CD4-positive, alpha-beta T cell (primary cell): ENCODE results near the gene RSKR. TPM values are rescaled to one million over a fixed set of nuclear protein-coding genes. Genes with fewer than 3 reads are reported as not detected.
"Not testable (repeated sequence)": the region's sequence is repeated elsewhere in the genome, so short reads cannot be mapped to it uniquely, and the experiment has no call there.

ENCODE experiments used
- ATAC-seq: fragments of 200-7000 bp; cut with Tn5 transposase; one replicate; pipeline ENCODE4 v1.10.0; 2022; ENCODE audit warnings: mild to moderate bottlenecking; ENCODE audit not compliant: poor library complexity
- CTCF ChIA-PET: fragments of 350-600 bp; sonication (Branson Sonifier 250); formaldehyde crosslinking; loops from one replicate; lab custom pipeline; 2021; ENCODE audit warnings: antibody characterized with exemption, inconsistent platforms; lab: Charles Lee
- POLR2A ChIA-PET: fragments of 350-600 bp; sonication (Branson Sonifier 250); formaldehyde crosslinking; loops from one replicate; lab custom pipeline; 2021; ENCODE audit warnings: antibody characterized with exemption, inconsistent platforms; lab: Charles Lee
- DNase-seq, 14 experiments: peaks; one replicate each; pipeline ENCODE4 v3.0.0-alpha.2; 2013 to 2020; ENCODE audit warnings: mixed read lengths in 2 of 14
- H3K27ac ChIP-seq, 2 donors: one replicate each; pipeline versions ENCODE4 v1.5.1 to v1.7.0; 2013; ENCODE audit warnings: low read length in 2 of 2, low read depth in 1 of 2, mild to moderate bottlenecking in 1 of 2
- H3K27me3 ChIP-seq, 2 experiments: 1 replicate in 1 of 2; 2 replicates in 1 of 2; pipeline versions ENCODE4 v1.6.1 to v1.7.0; 2013; ENCODE audit warnings: low read length in 2 of 2, control low read depth in 1 of 2, mild to moderate bottlenecking in 1 of 2, moderate library complexity in 1 of 2; ENCODE audit not compliant: insufficient read depth in 2 of 2, control insufficient read depth in 1 of 2
- H3K36me3 ChIP-seq: one replicate; pipeline ENCODE4 v1.6.1; 2013; ENCODE audit warnings: low read length, control low read depth; ENCODE audit not compliant: insufficient read depth
- H3K4me1 ChIP-seq: one replicate; pipeline ENCODE4 v1.6.1; 2013; ENCODE audit warnings: low read length, control low read depth; ENCODE audit not compliant: insufficient read depth
- H3K4me3 ChIP-seq: one replicate; pipeline ENCODE4 v1.5.1; 2013; ENCODE audit warnings: mild to moderate bottlenecking, low read length, moderate library complexity
- H3K9me3 ChIP-seq, 2 experiments: 1 replicate in 1 of 2; 2 replicates in 1 of 2; pipeline versions ENCODE4 v1.6.1 to v1.7.0; 2013; ENCODE audit warnings: low read length in 2 of 2, mild to moderate bottlenecking in 2 of 2, control low read depth in 1 of 2, moderate library complexity in 1 of 2; ENCODE audit not compliant: control insufficient read depth in 1 of 2, insufficient read depth in 1 of 2
- H3K27ac Mint-ChIP-seq: one replicate; pipeline ENCODE4 v1.8.0; 2020; ENCODE audit warnings: mixed read lengths
- H3K27me3 Mint-ChIP-seq: one replicate; pipeline ENCODE4 v1.8.0; 2021; ENCODE audit warnings: mixed read lengths
- H3K36me3 Mint-ChIP-seq: one replicate; pipeline ENCODE4 v1.8.0; 2021; ENCODE audit warnings: low read depth, mixed read lengths
- H3K4me1 Mint-ChIP-seq: one replicate; pipeline ENCODE4 v1.8.0; 2021; ENCODE audit warnings: low read depth, mixed read lengths
- H3K4me3 Mint-ChIP-seq: one replicate; pipeline ENCODE4 v1.8.0; 2020; ENCODE audit warnings: mild to moderate bottlenecking, mixed read lengths
- H3K9me3 Mint-ChIP-seq: one replicate; pipeline ENCODE4 v1.8.0; 2020; ENCODE audit warnings: mixed read lengths
- intact Hi-C, 2 experiments: fragments of 100-400 bp; cut with DNase I in 1 of 2; cut with micrococcal nuclease in 1 of 2; formaldehyde crosslinking; loops; one replicate each; pipeline versions ENCODE4 v1.15.1 to v1.9.0; 2023 to 2025; cut with DNase I, micrococcal nuclease
- total RNA-seq, 174 experiments: library from RNA in 2 of 174; stranded (reverse) in 2 of 174; gene quantifications; one replicate each; pipeline ENCODE4 v1.2.3 and lab custom pipeline; 2021 to 2026
- TF ChIP-seq, protein P1 (sequence below): fragments of 200-600 bp; IDR thresholded peaks from one replicate; pipeline ENCODE4 v1.8.0; 2022; ENCODE audit warnings: antibody characterized with exemption, mild to moderate bottlenecking

Gene RSKR
- total RNA-seq, 2 experiments from 2014 or later, result 13.7 to 14.8 TPM

DNA sequence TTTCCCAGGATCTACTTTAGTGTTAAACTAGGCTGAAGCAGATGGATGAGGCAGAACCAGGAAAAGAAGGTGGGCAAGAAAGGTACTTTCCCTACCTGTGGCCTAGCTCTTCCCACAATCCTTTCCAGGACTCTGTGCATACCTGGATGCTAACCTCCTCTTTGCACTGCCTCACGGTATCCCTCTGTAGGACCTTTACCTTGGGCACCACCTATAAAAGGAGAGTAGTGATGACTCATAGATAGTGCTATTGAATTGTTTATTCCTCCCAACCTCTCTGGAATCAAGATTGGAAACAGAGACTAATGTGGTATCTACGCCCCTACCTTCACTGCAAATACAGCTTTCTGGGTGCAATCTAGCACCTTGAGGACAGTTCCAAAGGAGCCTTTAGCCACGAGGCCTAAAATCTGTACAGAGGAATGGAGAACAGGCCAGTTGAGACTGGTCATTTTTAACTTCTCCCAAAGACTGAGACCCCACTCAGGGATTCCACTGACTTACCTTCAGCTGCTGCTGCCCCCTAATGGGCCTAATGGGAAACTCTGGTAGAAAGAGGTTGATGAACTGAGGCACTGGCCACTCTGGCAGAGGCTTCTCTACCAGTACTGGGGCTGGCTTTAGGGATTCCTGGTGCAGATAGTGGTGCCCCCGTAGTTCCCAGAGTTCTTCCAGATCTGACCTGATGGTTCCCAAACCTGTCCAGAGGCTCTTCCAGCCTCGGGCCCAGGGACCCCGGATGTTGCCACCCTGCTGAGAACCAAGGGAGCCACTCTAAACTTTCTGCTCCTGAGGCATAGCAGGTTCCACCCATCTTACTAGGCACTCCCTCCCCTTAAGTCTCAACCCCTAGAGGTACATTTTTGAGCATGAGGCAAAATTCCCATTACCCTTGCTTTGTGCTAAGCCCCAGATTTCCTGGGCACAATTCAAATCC is 781 bp downstream of the RSKR start:
- ATAC-seq, result peak; percentile 49
- H3K27me3 ChIP-seq, result no peaks in the 10 kb centered on the region
- H3K36me3 ChIP-seq, result peaks cover 47% of the 10 kb centered on the region
- no peak overlapping the region for H3K4me3 ChIP-seq
- TF ChIP-seq, protein P1, sequence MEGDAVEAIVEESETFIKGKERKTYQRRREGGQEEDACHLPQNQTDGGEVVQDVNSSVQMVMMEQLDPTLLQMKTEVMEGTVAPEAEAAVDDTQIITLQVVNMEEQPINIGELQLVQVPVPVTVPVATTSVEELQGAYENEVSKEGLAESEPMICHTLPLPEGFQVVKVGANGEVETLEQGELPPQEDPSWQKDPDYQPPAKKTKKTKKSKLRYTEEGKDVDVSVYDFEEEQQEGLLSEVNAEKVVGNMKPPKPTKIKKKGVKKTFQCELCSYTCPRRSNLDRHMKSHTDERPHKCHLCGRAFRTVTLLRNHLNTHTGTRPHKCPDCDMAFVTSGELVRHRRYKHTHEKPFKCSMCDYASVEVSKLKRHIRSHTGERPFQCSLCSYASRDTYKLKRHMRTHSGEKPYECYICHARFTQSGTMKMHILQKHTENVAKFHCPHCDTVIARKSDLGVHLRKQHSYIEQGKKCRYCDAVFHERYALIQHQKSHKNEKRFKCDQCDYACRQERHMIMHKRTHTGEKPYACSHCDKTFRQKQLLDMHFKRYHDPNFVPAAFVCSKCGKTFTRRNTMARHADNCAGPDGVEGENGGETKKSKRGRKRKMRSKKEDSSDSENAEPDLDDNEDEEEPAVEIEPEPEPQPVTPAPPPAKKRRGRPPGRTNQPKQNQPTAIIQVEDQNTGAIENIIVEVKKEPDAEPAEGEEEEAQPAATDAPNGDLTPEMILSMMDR, result peak; percentile 86
- POLR2A ChIA-PET, result interaction anchor here (2.3 kb wide), 1 partner anchor 14 kb away, joined by 9 read pairs; no protein-coding TSS in a partner anchor
- peak; percentile 16 to 66 (median 26) for DNase-seq
- intact Hi-C loops, result loop anchor here (1.0 to 5.0 kb wide), 3 partner anchors 64 to 119 kb away; no protein-coding TSS in a partner anchor
- H3K9me3 ChIP-seq, result no peaks in the 10 kb centered on the region
- peaks cover 57% of the 10 kb centered on the region for H3K36me3 Mint-ChIP-seq
- CTCF ChIA-PET, result interaction anchor here (1.0 to 1.9 kb wide), 9 partner anchors 13 to 119 kb away, joined by 3 to 9 read pairs (median 4); no protein-coding TSS in a partner anchor
- no peaks in the 10 kb centered on the region for H3K9me3 Mint-ChIP-seq
- H3K4me1 Mint-ChIP-seq, result peaks cover 5% of the 10 kb centered on the region
- no peaks in the 10 kb centered on the region for H3K27me3 Mint-ChIP-seq
- no peak overlapping the region for H3K4me3 Mint-ChIP-seq
- H3K27ac Mint-ChIP-seq, result peak overlapping the region; percentile 34
- H3K4me1 ChIP-seq, result no peaks in the 10 kb centered on the region
- H3K27ac ChIP-seq, result no peak overlapping the region

DNA sequence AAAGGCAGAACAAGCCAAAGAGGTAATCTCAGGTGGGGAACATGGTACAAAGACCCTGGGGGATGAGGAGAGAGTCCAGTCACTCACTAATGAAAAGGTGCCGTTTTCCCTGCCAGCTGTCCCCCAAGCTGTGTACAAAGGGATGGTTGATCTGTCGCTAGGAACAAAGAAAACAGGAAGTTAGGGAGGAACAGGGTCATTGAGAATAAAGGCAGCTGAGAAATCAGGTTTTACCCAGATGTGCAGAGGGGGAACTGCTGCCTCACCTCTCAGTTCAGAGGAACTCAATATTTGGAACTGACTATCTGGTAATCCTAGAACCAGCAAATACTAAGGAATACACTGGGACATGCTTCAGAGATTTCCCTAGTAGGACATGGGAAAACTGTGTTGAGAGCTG is 1.5 kb downstream of the RSKR start:
- no peaks in the 10 kb centered on the region for H3K27me3 Mint-ChIP-seq
- intact Hi-C loops, result loop anchor here (2.0 to 5.0 kb wide), 2 partner anchors 64 to 65 kb away; no protein-coding TSS in a partner anchor
- POLR2A ChIA-PET, result interaction anchor here (2.3 kb wide), 1 partner anchor 13 kb away, joined by 9 read pairs; no protein-coding TSS in a partner anchor
- H3K4me3 Mint-ChIP-seq, result no peak overlapping the region
- Histone ChIP-seq H3K4me3 (no peak overlapping the region), H3K27me3 (no peaks in the 10 kb centered on the region), H3K9me3 (no peaks in the 10 kb centered on the region), H3K4me1 (no peaks in the 10 kb centered on the region), H3K27ac (no peak overlapping the region), H3K36me3 (peaks cover 41% of the 10 kb centered on the region)
- CTCF ChIA-PET, result interaction anchor here (1.2 to 1.9 kb wide), 8 partner anchors 13 to 118 kb away, joined by 3 to 9 read pairs (median 4); no protein-coding TSS in a partner anchor
- ATAC-seq (no peak), DNase-seq (no peak)
- peaks cover 5% of the 10 kb centered on the region for H3K4me1 Mint-ChIP-seq
- H3K9me3 Mint-ChIP-seq, result no peaks in the 10 kb centered on the region
- TF ChIP-seq, protein P1, result no peak
- peak overlapping the region; percentile 34 for H3K27ac Mint-ChIP-seq
- H3K36me3 Mint-ChIP-seq, result peaks cover 54% of the 10 kb centered on the region

DNA sequence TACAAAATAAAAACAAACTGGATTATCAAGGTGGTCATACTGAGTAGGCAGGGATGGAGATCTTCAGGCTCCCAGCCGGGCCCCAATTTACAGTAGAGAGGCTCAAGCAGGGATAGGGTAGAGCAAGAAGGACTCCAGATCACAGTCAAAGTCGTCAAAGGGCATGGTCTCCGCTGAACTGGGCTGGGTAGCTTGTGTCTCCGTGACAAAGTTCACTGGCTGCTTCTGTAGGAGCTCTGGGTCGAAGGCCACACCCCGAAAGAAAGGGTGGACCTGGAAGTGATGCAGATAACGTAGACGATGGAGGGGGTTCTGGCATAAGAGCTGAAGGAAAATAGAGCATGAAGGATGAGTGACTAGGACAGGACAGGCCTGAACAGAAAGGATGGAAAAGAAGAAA is 3.6 kb downstream of the RSKR start:
- H3K9me3 ChIP-seq, result no peaks in the 10 kb centered on the region
- ChIA-PET POLR2A (interaction anchor here (1.3 to 2.0 kb wide), 2 partner anchors 11 to 33 kb away, joined by 7 read pairs; partner anchors contain the start of gene ALDOC), CTCF (no interaction called here)
- H3K4me1 ChIP-seq, result no peaks in the 10 kb centered on the region
- intact Hi-C loops, result loop anchor here in 1 of 2 experiments (5.0 kb wide), 1 partner anchor 63 kb away; no protein-coding TSS in a partner anchor
- Mint-ChIP-seq H3K4me1 (peaks cover 5% of the 10 kb centered on the region), H3K4me3 (no peak overlapping the region), H3K36me3 (peaks cover 33% of the 10 kb centered on the region), H3K27ac (peak overlapping the region; percentile 23), H3K27me3 (no peaks in the 10 kb centered on the region), H3K9me3 (no peaks in the 10 kb centered on the region)
- H3K27ac ChIP-seq, result no peak overlapping the region
- H3K36me3 ChIP-seq, result peaks cover 23% of the 10 kb centered on the region
- ATAC-seq (no peak), DNase-seq (no peak)
- no peak overlapping the region for H3K4me3 ChIP-seq
- TF ChIP-seq, protein P1, result no peak
- no peaks in the 10 kb centered on the region for H3K27me3 ChIP-seq

DNA sequence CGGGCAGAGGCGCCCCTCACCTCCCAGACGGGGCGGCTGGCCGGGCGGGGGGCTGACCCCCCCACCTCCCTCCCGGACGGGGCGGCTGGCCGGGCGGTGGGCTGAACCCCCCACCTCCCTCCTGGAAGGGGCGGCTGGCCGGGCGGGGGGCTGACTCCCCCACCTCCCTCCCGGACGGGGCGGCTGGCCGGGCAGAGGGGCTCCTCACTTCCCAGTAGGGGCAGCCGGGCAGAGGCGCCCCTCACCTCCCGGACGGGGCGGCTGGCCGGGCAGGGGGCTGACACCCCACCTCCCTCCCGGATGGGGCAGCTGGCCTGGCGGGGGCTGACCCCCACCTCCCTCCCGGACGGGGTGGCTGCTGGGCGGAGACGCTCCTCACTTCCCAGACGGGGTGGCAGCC is 10.0 kb downstream of the RSKR start:
- H3K4me1 ChIP-seq, POLR2A ChIA-PET, H3K9me3 ChIP-seq, CTCF ChIA-PET, intact Hi-C loops, H3K27ac Mint-ChIP-seq, H3K27ac ChIP-seq, H3K36me3 ChIP-seq, H3K27me3 Mint-ChIP-seq, H3K27me3 ChIP-seq, H3K9me3 Mint-ChIP-seq, H3K4me3 Mint-ChIP-seq, H3K4me3 ChIP-seq, H3K36me3 Mint-ChIP-seq, ATAC-seq, DNase-seq, H3K4me1 Mint-ChIP-seq: not testable (repeated sequence)
